HG02571 (cell line): Measurements from ENCODE around the gene DISC1.
A peak's percentile ranks its signal among the peaks of the same experiment; 100 is the strongest.
"Not testable (repeated sequence)": the region's sequence is repeated elsewhere in the genome, so short reads cannot be mapped to it uniquely, and the experiment has no call there.

Experiments used
- ATAC-seq: cut with Tn5 transposase; IDR thresholded peaks from one replicate; pipeline ENCODE4 v1.9.1; 2021; ENCODE audit warnings: mild to moderate bottlenecking, moderate library complexity; ENCODE audit not compliant: unreplicated experiment

Gene DISC1

GRCh38 chr1:231724876-231725647 is 98.5 kb downstream of the DISC1 start:
- no peak for ATAC-seq

GRCh38 chr1:231727171-231727570 is 100.6 kb downstream of the DISC1 start:
- ATAC-seq, result no peak

DNA sequence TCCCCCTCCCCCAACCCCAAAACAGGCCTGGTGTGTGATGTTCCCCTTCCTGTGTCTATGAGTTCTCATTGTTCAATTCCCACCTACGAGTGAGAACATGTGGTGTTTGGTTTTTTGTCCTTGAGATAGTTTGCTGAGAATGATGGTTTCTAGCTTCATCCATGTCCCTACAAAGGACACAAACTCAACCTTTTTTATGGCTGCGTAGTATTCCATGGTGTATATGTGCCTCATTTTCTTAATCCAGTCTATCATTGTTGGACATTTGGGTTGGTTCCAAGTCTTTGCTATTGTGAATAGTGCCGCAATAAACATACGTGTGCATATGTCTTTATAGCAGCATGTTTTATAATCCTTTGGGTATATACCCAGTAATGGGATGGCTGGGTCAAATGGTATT is 102.4 kb downstream of the DISC1 start:
- ATAC-seq, result not testable (repeated sequence)

DNA sequence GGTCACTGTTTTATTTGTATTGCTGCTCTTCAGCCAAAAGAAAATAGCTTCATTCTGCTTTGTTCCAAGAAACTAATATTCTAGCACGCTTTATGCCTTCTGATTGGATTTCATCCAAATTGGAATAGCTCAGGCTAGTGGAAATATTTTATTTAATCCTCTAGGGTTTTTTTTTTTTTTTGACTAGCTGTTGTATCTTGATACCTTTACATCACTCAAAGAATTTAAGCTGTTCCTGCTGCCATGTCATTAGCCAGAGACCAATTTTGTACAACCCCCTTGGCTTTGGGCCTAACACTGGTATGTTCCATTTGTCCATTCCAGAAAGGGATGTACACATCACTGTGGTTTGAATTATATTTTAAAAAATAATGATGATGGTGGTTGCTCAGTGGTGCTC is 103.0 kb downstream of the DISC1 start:
- no peak for ATAC-seq

DNA sequence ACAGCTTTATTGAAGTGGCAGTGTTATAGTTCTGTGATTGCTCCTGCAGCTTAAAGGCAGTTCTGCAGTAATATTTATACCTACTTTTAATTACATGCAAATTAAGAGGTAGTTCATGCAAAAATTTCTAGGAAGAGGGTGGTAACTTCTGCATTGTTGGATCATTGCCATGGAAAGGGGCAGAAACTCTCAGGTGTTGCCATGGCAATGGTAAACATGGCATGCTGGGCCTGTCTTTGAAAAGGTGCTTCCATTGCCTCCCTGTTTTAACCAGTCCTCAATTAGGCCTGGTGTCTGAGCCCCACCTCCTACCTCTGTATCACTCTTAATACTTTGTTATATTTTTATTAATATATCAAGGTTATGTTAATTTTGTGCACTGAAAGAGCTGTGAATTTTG is 104.7 kb downstream of the DISC1 start:
- ATAC-seq, result no peak

DNA sequence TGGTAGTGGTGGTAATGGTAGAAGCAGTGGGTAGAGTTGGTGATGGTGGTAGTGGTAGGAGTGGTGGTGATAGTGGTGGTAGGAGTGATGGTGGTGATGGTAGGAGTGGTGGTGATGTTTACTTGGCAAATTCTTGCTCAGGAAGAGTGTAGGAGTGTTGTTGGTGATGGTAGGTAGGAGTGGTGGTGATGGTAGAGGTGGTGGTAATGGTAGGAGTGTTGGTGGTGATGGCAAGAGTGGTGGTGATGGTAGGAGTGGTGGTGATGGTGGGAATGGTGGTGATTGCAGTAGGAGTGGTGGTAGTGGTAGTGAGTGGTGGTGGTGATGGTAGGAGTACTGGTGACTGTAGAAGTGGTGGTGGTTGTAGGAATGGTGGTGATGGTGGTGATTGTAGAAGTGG is 106.5 kb downstream of the DISC1 start:
- no peak for ATAC-seq

DNA sequence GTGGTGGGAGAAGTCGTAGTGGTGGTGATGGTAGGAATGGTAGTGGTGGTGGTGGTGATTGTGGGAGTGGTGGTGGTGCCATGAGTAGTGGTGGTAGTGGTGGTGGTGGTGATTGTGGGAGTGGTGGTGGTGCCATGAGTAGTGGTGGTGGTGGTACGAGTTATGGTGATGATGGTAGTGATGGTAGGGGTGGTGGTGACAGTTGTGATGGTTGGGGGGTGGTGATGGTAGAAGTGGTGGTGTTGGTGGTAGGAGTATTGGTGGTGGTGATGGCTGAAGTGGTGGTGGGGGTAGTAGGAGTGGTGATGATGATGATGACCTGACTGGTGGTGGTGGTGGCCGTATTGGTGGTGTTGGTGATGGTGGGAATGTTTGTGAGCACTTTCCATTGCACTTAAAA is 107.1 kb downstream of the DISC1 start:
- ATAC-seq, result no peak

DNA sequence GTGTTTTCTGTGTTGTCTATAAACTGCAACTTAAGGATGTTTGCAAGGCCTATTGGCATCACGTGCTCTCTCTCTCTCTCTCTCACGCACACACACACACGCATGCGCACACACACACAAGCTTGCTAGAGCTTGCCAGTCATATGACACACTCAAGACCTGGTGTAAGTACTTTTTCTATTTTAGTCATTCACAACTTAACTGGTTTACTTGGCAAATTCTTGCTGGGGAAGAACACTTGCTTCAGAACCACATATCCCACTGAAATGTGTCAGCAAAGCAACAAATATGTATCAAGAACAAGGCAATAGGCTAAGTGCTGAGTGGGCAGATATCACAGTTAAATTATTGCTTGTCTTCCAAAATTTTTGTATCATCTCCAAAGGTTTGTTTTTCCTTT is 107.8 kb downstream of the DISC1 start:
- no peak for ATAC-seq

GRCh38 chr1:231735411-231735810 is 108.8 kb downstream of the DISC1 start:
- no peak for ATAC-seq

- ATAC-seq, result no peak
Measured at GRCh38 chr1:231735941-231736340, 109.4 kb downstream of the DISC1 start.

- no peak for ATAC-seq
Measured at GRCh38 chr1:231736464-231736863, 109.9 kb downstream of the DISC1 start.

DNA sequence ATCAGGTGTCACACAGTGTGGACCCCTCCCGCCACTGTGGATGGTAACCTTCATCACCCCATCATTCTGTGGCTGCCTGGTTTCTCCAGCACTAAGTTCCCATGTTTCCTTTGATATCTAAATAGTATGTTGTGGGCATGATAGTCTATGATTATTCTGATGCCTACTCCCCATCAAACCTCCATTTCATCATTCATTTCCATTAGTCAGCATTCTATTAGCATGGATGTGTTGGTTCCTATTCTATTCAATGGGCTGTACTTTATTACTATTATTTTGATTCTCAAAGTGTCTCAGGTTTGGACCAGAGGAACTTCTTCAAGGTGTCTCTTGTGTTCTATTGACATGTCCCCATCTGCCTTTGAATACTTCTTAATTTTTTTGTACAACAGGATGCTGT is 112.0 kb downstream of the DISC1 start:
- no peak for ATAC-seq

GRCh38 chr1:231743966-231744365 is 117.4 kb downstream of the DISC1 start:
- no peak for ATAC-seq

- ATAC-seq, result no peak
Measured at GRCh38 chr1:231748760-231749415, 122.3 kb downstream of the DISC1 start.

- ATAC-seq, result no peak
Measured at GRCh38 chr1:231750296-231750695, 123.7 kb downstream of the DISC1 start.

DNA sequence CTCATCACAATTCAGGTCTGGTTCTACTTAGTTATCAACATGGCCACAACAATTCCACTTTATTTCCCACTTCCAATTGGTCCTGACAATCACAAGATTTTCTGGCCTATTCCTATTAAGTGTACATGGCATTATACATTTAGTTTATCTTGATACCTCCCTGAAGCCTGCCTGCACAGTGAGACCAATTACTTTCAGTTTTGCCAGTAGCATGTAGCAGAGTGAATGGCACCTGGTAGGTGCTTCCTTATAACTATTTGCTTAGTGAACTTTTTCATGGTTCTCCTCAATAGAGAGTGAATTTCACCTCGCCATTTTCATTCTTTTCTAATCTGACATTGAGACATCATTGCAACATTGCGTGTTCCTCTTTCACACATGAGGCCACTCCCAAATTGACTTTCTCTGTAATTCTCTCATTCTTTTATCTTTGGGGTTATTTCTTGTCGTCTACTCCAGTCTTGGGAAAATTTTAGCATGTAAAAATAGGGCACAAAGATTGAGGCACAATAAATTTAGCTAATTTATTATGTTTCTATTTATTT is 124.3 kb downstream of the DISC1 start:
- no peak for ATAC-seq

DNA sequence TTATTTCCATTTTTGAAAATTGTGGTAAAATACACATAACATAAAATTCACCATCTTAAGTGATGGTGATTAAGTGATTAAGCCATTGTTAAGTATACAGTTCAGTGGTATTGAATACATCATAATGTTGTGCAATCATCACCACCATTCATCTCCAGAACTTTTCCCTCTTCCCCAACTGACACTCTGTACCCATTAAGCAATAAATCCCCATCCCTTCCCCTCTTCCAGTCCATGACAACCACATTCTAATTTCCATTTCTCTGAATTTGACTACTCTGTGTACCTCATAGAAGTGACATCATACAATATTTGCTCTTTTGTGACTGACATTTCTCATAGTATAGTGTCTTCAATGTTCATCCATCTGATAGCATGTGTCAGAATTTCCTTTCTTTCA is 124.8 kb downstream of the DISC1 start:
- no peak for ATAC-seq

DNA sequence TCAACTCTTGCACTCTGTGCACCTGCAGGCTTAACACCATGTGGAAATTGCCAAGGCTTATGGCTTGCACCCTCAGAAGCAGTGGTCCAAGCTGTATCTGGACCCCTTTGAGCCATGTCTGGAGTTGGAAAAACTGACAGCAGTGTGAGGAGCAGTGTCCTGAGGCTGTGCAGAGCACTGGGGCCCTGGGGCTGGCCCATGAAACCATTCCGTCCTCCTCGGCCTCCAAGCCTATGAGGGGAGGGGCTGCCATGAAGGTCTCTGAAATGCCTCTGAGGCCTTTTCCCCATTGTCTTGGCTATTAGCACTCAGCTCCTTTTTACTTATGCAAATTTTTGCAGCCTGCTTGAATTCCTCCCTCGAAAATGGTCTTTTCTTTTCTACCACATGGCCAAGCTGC is 126.7 kb downstream of the DISC1 start:
- ATAC-seq, result no peak

DNA sequence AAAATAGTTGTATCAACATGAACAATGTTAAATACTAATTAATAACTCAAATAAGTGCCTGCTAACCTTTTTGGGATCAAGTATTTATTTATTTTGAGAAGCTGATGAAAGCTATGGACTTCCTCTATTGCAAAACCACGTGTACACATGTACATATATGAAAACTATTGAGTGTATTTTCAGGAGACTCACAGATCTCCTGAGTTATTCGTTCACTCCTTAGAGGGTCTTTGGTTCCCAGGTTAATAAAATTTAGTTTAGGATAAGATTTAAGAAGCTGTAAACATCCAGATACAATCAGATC is 130.5 kb downstream of the DISC1 start:
- ATAC-seq, result peak; percentile 20

DNA sequence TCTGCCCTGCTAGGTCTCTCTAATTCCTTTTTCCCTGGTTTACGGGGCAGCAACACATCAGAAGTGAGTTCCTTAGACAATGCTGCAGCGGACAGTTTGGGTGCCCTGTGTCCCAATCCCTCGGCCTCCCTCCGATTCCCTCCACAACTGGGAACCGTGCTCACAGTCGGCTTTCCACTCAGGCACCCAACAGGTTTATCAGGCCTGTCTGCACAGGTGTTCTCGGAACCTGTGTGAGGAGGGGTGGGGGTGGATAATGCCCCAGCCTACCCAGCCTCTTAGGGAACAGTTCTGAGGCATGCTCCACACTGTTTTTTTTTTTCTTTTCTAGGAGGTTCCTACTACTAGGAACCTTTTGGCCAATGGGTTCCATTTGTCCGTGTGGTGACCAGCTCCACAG is 131.2 kb downstream of the DISC1 start:
- ATAC-seq, result no peak

DNA sequence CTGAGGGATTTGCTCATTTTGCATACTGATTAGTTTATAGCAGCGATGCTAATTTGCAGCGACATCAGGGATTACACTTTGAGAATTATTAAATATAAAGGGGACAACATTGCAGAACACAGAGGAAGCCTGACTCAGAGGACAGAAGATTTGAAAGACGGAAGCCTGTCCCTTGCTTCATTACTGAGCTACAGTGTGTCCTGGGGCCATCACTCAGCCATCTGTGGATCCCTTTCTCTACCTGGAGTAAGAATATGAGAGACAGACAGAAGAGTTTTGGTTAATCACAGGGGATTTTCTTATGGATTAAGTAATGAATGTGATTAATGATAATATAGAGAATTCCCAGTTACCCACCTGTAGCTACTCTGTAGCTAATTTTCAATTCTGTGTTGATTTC is 134.7 kb downstream of the DISC1 start:
- no peak for ATAC-seq

DNA sequence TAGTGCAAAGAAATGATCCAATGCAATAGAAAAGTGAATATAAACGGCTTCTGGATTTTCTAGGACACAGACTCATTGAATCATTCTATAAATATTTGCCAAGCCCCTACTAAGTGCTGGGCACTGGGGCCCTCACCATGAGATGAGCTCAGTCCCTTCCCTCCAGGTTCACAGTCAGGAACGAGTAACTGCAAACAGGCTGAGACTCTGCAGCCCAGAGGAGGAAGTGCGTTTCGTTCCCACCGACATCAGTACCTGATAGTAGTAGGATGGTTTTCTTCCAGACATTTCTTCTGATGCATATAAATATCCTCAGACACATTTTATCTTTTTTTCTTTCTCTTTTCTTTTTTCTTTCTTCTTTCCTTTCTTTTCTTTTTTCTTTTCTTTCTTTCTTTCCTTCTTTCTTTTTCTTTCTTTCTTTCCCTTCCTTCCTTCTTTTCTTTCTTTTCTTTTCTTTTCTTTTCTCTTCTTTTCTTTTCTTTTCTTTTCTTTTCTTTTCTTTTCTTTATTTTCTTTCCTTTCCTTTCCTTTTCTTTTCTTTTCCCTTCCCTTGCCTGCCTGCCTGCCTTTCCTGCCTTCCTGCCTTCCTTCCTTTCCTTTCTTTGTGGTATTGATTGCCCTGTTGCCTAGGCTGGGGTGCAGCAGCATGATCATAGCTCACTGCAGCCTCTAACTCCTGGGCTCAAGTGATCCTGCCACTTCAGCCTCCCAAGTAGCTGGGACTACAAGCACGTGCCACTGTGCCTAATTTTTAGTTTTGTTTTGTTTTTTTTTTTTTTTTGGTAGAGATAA is 135.4 kb downstream of the DISC1 start:
- no peak for ATAC-seq
